Stomach (tissue), 4 donors: Measurements from ENCODE around the gene TNS3.

Experiments
- EP300 ChIP-seq: sonication (generic); formaldehyde crosslinking; IDR thresholded peaks from one replicate; pipeline ENCODE4 v1.6.1; 2017; ENCODE audit warnings: antibody characterized with exemption
- POLR2A ChIP-seq, 4 donors: fragments of 450-650 bp; IDR thresholded peaks; one replicate each; pipeline ENCODE4 v1.6.1; 2016; ENCODE audit warnings: antibody characterized with exemption in 4 of 4, control low read depth in 2 of 4, mild to moderate bottlenecking in 1 of 4, moderate library complexity in 1 of 4
- POLR2AphosphoS5 ChIP-seq, 3 donors: sonication (generic); formaldehyde crosslinking; IDR thresholded peaks; one replicate each; pipeline ENCODE4 v1.6.1; 2016; ENCODE audit warnings: antibody characterized with exemption in 3 of 3
- TF ChIP-seq, protein P1 (sequence below), 7 experiments: fragments of 450-650 bp in 4 of 7; fragments of 200-600 bp in 3 of 7; sonication (generic) in 3 of 7; IDR thresholded peaks; one replicate each; pipeline ENCODE4 v1.5.1; 2016 to 2019; ENCODE audit warnings: antibody characterized with exemption in 7 of 7, control low read depth in 2 of 7, mild to moderate bottlenecking in 1 of 7

DNA sequence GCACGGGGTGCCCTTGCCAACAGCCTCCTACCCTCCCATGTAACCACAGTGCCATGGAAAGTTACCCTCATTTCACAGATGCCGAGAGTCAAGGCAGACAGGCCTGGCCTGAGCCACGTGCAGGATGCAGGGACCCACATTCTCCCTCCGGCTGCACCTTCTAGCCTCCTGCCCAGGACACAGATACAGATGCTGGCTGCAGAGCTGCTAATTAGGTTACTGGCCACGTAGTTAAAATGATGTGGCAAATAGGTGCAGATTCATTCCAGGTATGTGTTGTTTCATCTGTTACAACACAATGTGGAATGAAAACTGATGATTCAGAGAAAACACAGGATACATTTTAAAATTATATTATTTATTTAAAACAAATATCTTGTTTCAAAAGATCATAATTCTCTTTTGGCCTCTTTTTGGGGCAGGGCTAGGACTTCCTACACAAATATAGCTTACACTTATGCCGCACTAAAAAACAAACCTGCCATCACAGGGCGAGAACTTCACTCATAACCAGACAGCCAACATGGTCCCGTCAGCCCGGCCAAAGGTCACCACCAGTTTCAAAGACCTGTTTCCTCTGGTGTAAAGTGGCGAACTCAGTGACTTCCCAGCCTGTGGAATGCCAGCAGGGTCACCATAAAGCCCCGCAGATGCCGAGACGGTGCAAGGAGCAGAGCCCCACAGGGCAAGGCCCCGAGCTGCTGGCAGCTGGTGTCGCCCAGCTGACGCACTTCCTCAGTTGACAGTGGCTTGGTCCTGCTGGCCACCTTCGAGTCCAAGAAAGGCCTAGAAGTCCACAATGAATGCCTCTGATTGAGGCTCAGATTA is 83.5 kb downstream of the TNS3 start:
- TF ChIP-seq, protein P1, sequence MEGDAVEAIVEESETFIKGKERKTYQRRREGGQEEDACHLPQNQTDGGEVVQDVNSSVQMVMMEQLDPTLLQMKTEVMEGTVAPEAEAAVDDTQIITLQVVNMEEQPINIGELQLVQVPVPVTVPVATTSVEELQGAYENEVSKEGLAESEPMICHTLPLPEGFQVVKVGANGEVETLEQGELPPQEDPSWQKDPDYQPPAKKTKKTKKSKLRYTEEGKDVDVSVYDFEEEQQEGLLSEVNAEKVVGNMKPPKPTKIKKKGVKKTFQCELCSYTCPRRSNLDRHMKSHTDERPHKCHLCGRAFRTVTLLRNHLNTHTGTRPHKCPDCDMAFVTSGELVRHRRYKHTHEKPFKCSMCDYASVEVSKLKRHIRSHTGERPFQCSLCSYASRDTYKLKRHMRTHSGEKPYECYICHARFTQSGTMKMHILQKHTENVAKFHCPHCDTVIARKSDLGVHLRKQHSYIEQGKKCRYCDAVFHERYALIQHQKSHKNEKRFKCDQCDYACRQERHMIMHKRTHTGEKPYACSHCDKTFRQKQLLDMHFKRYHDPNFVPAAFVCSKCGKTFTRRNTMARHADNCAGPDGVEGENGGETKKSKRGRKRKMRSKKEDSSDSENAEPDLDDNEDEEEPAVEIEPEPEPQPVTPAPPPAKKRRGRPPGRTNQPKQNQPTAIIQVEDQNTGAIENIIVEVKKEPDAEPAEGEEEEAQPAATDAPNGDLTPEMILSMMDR (IDR thresholded peaks at IDR 0.05), result no peak
- TF ChIP-seq POLR2AphosphoS5 (IDR thresholded peaks at IDR 0.05) (no peak), POLR2A (IDR thresholded peaks at IDR 0.05) (no peak), EP300 (no peak)
